ENCODE data around the gene PLA2G12B.

Gene PLA2G12B

DNA sequence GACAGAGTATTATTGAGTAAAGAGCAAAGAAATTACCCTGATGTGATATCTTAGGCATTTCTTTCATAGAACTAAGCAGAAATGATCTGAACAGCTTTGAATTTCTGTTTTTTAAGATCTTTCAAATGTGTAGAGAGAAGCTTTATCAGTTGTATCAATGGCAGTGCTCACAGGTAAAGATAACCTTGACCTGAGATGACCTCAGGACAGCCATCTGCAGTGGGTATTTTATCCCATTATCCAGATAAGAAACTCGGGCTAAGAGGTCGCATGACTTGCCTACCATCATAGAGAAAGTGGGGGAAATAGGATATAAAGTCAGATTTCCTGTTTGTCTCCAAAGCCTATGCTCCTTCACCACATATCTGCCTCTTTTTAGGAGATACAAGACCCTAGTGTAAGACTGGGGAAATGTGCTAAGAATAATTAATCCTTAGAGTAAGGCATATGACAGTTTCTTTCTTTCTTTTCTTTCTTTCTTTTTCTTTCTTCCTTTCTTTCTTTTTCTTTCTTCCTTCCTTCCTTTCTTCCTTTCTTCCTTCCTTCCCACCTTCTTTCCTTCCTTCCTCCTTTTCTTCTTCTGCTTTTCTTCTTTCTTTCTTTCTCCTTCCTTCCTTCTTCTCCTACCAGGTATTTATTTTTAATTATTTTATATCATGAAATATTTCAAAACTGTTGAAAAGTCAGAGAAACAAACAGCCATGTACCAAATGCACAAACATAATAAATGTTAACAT, 10.9 kb downstream of the PLA2G12B start:
- TF ChIP-seq TAF1 (IDR thresholded peaks at IDR 0.05; ENCODE audit: low read depth) (no peak), CREB1 (IDR thresholded peaks at IDR 0.05; ENCODE audit: low read depth) (no peak), FOXM1 (IDR thresholded peaks at IDR 0.05; ENCODE audit: borderline replicate concordance, low read depth) (no peak), NFIC (IDR thresholded peaks at IDR 0.05) (no peak), CEBPB (IDR thresholded peaks at IDR 0.05) (no peak), EP300 (IDR thresholded peaks at IDR 0.05; ENCODE audit: borderline replicate concordance) (no peak), TCF12 (IDR thresholded peaks at IDR 0.05; ENCODE audit: low read depth) (no peak), EGR1 (IDR thresholded peaks at IDR 0.05) (no peak), YY1 (IDR thresholded peaks at IDR 0.05; ENCODE audit: low read depth) (no peak), ZBTB7A (IDR thresholded peaks at IDR 0.05; ENCODE audit: low read depth) (no peak), TEAD4 (IDR thresholded peaks at IDR 0.05) (no peak), RAD21 (IDR thresholded peaks at IDR 0.05; ENCODE audit: low read depth) (no peak)
- TF ChIP-seq, protein P1, sequence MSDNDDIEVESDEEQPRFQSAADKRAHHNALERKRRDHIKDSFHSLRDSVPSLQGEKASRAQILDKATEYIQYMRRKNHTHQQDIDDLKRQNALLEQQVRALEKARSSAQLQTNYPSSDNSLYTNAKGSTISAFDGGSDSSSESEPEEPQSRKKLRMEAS (IDR thresholded peaks at IDR 0.05): no peak
- TF ChIP-seq, protein P2, sequence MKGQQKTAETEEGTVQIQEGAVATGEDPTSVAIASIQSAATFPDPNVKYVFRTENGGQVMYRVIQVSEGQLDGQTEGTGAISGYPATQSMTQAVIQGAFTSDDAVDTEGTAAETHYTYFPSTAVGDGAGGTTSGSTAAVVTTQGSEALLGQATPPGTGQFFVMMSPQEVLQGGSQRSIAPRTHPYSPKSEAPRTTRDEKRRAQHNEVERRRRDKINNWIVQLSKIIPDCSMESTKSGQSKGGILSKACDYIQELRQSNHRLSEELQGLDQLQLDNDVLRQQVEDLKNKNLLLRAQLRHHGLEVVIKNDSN (IDR thresholded peaks at IDR 0.05): no peak
- TF ChIP-seq, protein P3, sequence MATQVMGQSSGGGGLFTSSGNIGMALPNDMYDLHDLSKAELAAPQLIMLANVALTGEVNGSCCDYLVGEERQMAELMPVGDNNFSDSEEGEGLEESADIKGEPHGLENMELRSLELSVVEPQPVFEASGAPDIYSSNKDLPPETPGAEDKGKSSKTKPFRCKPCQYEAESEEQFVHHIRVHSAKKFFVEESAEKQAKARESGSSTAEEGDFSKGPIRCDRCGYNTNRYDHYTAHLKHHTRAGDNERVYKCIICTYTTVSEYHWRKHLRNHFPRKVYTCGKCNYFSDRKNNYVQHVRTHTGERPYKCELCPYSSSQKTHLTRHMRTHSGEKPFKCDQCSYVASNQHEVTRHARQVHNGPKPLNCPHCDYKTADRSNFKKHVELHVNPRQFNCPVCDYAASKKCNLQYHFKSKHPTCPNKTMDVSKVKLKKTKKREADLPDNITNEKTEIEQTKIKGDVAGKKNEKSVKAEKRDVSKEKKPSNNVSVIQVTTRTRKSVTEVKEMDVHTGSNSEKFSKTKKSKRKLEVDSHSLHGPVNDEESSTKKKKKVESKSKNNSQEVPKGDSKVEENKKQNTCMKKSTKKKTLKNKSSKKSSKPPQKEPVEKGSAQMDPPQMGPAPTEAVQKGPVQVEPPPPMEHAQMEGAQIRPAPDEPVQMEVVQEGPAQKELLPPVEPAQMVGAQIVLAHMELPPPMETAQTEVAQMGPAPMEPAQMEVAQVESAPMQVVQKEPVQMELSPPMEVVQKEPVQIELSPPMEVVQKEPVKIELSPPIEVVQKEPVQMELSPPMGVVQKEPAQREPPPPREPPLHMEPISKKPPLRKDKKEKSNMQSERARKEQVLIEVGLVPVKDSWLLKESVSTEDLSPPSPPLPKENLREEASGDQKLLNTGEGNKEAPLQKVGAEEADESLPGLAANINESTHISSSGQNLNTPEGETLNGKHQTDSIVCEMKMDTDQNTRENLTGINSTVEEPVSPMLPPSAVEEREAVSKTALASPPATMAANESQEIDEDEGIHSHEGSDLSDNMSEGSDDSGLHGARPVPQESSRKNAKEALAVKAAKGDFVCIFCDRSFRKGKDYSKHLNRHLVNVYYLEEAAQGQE (IDR thresholded peaks at IDR 0.05; ENCODE audit: low read depth): no peak

DNA sequence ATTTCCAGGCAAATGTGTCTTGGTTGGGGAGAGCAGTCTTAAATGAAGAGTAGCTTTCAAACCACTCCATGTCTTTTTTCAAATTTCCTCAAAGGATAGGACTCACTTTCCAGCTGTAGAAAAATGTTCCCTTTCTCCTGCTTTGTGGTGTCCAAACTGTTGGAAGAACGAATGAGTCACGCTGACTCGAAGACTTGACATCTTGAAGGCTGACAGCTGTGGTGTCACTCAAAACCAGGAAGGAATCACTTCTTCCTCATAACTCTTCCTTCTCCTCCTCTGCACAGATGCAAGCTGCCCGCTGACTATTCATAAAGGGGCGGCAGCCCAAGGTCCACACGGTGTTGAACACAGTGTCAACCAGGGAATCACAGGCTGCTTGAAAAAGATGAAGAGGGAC, 19.2 kb downstream of the PLA2G12B start:
- TF ChIP-seq, protein P3 (IDR thresholded peaks at IDR 0.05; ENCODE audit: low read depth): no peak
- no peak for TF ChIP-seq EGR1 (IDR thresholded peaks at IDR 0.05)
- TF ChIP-seq TAF1 (IDR thresholded peaks at IDR 0.05; ENCODE audit: low read depth): no peak
- TF ChIP-seq, protein P2 (IDR thresholded peaks at IDR 0.05): no peak
- TF ChIP-seq ZBTB7A (IDR thresholded peaks at IDR 0.05; ENCODE audit: low read depth): no peak
- TF ChIP-seq CREB1 (IDR thresholded peaks at IDR 0.05; ENCODE audit: low read depth): no peak
- no peak for TF ChIP-seq RAD21 (IDR thresholded peaks at IDR 0.05; ENCODE audit: low read depth)
- TF ChIP-seq, protein P1 (IDR thresholded peaks at IDR 0.05): no peak
- no peak for TF ChIP-seq FOXM1 (IDR thresholded peaks at IDR 0.05; ENCODE audit: borderline replicate concordance, low read depth)
- TF ChIP-seq TCF12 (IDR thresholded peaks at IDR 0.05; ENCODE audit: low read depth): no peak
- TF ChIP-seq TEAD4 (IDR thresholded peaks at IDR 0.05): no peak
- no peak for TF ChIP-seq YY1 (IDR thresholded peaks at IDR 0.05; ENCODE audit: low read depth)
- no peak for TF ChIP-seq NFIC (IDR thresholded peaks at IDR 0.05)
- TF ChIP-seq EP300 (IDR thresholded peaks at IDR 0.05; ENCODE audit: borderline replicate concordance): no peak
- no peak for TF ChIP-seq CEBPB (IDR thresholded peaks at IDR 0.05)

DNA sequence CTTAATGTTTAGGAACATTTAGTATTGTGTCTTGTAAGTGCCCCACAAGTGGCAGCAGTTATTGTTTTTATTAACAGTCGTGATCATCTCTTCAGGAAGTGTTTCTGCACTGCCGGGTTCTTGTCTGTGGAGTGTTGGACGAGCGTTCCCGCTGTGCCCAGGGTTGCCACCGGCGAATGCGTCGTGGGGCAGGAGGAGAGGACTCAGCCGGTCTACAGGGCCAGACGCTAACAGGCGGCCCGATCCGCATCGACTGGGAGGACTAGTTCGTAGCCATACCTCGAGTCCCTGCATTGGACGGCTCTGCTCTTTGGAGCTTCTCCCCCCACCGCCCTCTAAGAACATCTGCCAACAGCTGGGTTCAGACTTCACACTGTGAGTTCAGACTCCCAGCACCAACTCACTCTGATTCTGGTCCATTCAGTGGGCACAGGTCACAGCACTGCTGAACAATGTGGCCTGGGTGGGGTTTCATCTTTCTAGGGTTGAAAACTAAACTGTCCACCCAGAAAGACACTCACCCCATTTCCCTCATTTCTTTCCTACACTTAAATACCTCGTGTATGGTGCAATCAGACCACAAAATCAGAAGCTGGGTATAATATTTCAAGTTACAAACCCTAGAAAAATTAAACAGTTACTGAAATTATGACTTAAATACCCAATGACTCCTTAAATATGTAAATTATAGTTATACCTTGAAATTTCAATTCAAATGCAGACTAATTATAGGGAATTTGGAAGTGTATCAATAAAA, 22.2 kb downstream of the PLA2G12B start:
- TF ChIP-seq, protein P3 (IDR thresholded peaks at IDR 0.05; ENCODE audit: low read depth): no peak

DNA sequence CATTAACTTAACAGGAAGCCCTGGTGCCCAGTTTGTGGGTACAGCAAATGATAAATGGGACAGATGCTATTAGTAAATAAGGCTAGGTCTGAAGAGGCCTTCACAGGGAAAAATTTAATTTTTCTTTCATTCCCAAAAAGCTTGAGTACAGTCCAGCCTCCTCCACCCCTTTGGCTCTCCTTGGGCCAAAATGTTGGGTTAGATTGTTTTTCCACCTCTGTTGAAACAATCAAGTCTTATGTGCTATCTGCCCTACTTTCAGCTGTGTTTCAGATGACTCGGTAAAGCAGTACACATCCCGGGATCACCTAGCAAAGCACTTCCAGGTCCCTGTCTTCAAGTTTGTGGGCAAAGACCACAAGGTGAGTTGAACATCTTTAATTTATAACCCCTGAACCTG, 24.3 kb downstream of the PLA2G12B start:
- TF ChIP-seq CEBPB (IDR thresholded peaks at IDR 0.05) (no peak), TCF12 (IDR thresholded peaks at IDR 0.05; ENCODE audit: low read depth) (no peak), TEAD4 (IDR thresholded peaks at IDR 0.05) (no peak), CREB1 (IDR thresholded peaks at IDR 0.05; ENCODE audit: low read depth) (no peak), EGR1 (IDR thresholded peaks at IDR 0.05) (no peak), YY1 (IDR thresholded peaks at IDR 0.05; ENCODE audit: low read depth) (no peak), ZBTB7A (IDR thresholded peaks at IDR 0.05; ENCODE audit: low read depth) (no peak), EP300 (IDR thresholded peaks at IDR 0.05; ENCODE audit: borderline replicate concordance) (no peak), RAD21 (IDR thresholded peaks at IDR 0.05; ENCODE audit: low read depth) (no peak), TAF1 (IDR thresholded peaks at IDR 0.05; ENCODE audit: low read depth) (no peak), FOXM1 (IDR thresholded peaks at IDR 0.05; ENCODE audit: borderline replicate concordance, low read depth) (no peak), NFIC (IDR thresholded peaks at IDR 0.05) (no peak)
- TF ChIP-seq, protein P1 (IDR thresholded peaks at IDR 0.05): no peak
- TF ChIP-seq, protein P3 (IDR thresholded peaks at IDR 0.05; ENCODE audit: low read depth): no peak
- TF ChIP-seq, protein P2 (IDR thresholded peaks at IDR 0.05): no peak
